Measurements from ENCODE around the gene TRAF2. TPM values are rescaled to one million over a fixed set of nuclear protein-coding genes. Genes with fewer than 3 reads are reported as not detected.
"Not testable (repeated sequence)": the region's sequence is repeated elsewhere in the genome, so short reads cannot be mapped to it uniquely, and the experiment has no call there.

The TRAF2 gene
- total RNA-seq, 1 donor from 2014 or later = 21.7 TPM

- peaks cover 19% of the 10 kb centered on the region for H3K36me3 Mint-ChIP-seq (ENCODE audit: low read depth, unreplicated experiment)
- peaks cover 17% of the 10 kb centered on the region for H3K27me3 Mint-ChIP-seq (ENCODE audit: unreplicated experiment)
- H3K4me3 Mint-ChIP-seq (ENCODE audit: unreplicated experiment) = peak overlapping the region; percentile 90
- peak overlapping the region; percentile 57 for H3K27ac Mint-ChIP-seq (ENCODE audit: unreplicated experiment)
- H3K9me3 Mint-ChIP-seq (ENCODE audit: unreplicated experiment) = peaks cover 6% of the 10 kb centered on the region
- no peak for DNase-seq (ENCODE audit: low spot score)
- TF ChIP-seq CTCF (IDR thresholded peaks at IDR 0.05; ENCODE audit: unreplicated experiment) = no peak
- H3K4me1 Mint-ChIP-seq (ENCODE audit: unreplicated experiment) = peaks cover 6% of the 10 kb centered on the region
These were observed 21.1 kb upstream of the TRAF2 start for GRCh38 chr9:136865041-136865767.

- no peak for DNase-seq (ENCODE audit: low spot score)
- no peak for TF ChIP-seq CTCF (IDR thresholded peaks at IDR 0.05; ENCODE audit: unreplicated experiment)
- H3K9me3 Mint-ChIP-seq (ENCODE audit: unreplicated experiment) = peaks cover 6% of the 10 kb centered on the region
- peaks cover 22% of the 10 kb centered on the region for H3K36me3 Mint-ChIP-seq (ENCODE audit: low read depth, unreplicated experiment)
- no peak overlapping the region for H3K27ac Mint-ChIP-seq (ENCODE audit: unreplicated experiment)
- peaks cover 14% of the 10 kb centered on the region for H3K27me3 Mint-ChIP-seq (ENCODE audit: unreplicated experiment)
- peak overlapping the region; percentile 90 for H3K4me3 Mint-ChIP-seq (ENCODE audit: unreplicated experiment)
- H3K4me1 Mint-ChIP-seq (ENCODE audit: unreplicated experiment) = peaks cover 6% of the 10 kb centered on the region
These were observed 20.6 kb upstream of the TRAF2 start for GRCh38 chr9:136865768-136866103.

GRCh38 chr9:136866898-136867421, 19.4 kb upstream of the TRAF2 start:
- not testable (repeated sequence) for H3K9me3 Mint-ChIP-seq (ENCODE audit: unreplicated experiment); H3K4me1 Mint-ChIP-seq (ENCODE audit: unreplicated experiment); DNase-seq (ENCODE audit: low spot score); H3K27ac Mint-ChIP-seq (ENCODE audit: unreplicated experiment)
- Mint-ChIP-seq H3K36me3 (ENCODE audit: low read depth, unreplicated experiment) (peaks cover 23% of the 10 kb centered on the region), H3K27me3 (ENCODE audit: unreplicated experiment) (peaks cover 14% of the 10 kb centered on the region), H3K4me3 (ENCODE audit: unreplicated experiment) (peak overlapping the region; percentile 62)

GRCh38 chr9:136867480-136867879, 18.8 kb upstream of the TRAF2 start:
- H3K36me3 Mint-ChIP-seq (ENCODE audit: low read depth, unreplicated experiment) = peaks cover 23% of the 10 kb centered on the region

GRCh38 chr9:136867917-136868316, 18.4 kb upstream of the TRAF2 start:
- no peak overlapping the region for H3K27ac Mint-ChIP-seq (ENCODE audit: unreplicated experiment)
- peaks cover 6% of the 10 kb centered on the region for H3K4me1 Mint-ChIP-seq (ENCODE audit: unreplicated experiment)

More at GRCh38 chr9:136867480-136867879, 18.8 kb upstream of the TRAF2 start:
- Mint-ChIP-seq H3K4me3 (ENCODE audit: unreplicated experiment) (peak overlapping the region; percentile 65), H3K9me3 (ENCODE audit: unreplicated experiment) (peaks cover 6% of the 10 kb centered on the region), H3K27ac (ENCODE audit: unreplicated experiment) (no peak overlapping the region), H3K4me1 (ENCODE audit: unreplicated experiment) (peaks cover 6% of the 10 kb centered on the region), H3K27me3 (ENCODE audit: unreplicated experiment) (peaks cover 13% of the 10 kb centered on the region)
- no peak for TF ChIP-seq CTCF (IDR thresholded peaks at IDR 0.05; ENCODE audit: unreplicated experiment)
- no peak for DNase-seq (ENCODE audit: low spot score)

More at GRCh38 chr9:136867917-136868316, 18.4 kb upstream of the TRAF2 start:
- DNase-seq (ENCODE audit: low spot score) = no peak
- TF ChIP-seq CTCF (IDR thresholded peaks at IDR 0.05; ENCODE audit: unreplicated experiment) = no peak
- Mint-ChIP-seq H3K36me3 (ENCODE audit: low read depth, unreplicated experiment) (peaks cover 23% of the 10 kb centered on the region), H3K4me3 (ENCODE audit: unreplicated experiment) (peak overlapping the region; percentile 65), H3K9me3 (ENCODE audit: unreplicated experiment) (peaks cover 6% of the 10 kb centered on the region), H3K27me3 (ENCODE audit: unreplicated experiment) (peaks cover 13% of the 10 kb centered on the region)
